NCI-H524 (cell line): ENCODE results near the gene TCP11X2.
"Not testable (repeated sequence)": the region's sequence is repeated elsewhere in the genome, so short reads cannot be mapped to it uniquely, and the experiment has no call there.

Source experiments
- DNase-seq, 2 experiments: peaks; one replicate each; lab custom pipeline; 2025; lab: John Stamatoyannopoulos, UW

TCP11X2 gene

DNA sequence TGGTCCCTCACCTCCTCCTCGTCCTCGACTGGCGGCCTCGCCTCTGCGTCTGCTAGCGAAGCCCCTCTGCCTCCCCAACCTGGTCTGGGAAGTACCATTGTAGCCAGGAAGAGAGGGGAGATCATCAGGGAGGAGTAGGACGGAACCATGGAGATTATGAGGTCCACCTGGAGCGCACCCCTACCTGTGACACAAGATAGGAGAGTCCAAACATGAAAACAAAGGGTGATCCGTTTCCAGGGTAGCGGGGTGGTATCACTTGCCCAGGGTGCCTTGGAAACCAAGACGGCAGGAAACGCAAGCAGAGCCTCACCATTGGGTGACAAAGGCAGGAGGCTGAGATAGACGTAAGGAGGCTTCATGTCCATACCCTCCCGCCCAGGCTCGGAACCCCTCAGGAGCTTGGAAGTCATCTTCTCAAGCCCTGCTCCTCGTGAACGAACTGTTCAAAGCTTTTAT is at the start of gene TCP11X2:
Gene TCP11X2, minus strand, starts transcription at position 51 of the 459 bp plus-strand sequence.
- not testable (repeated sequence) for DNase-seq

- peak; percentile 55 to 69 for DNase-seq
Observed at GRCh38 chrX:102517326-102517725, 45.7 kb upstream of the TCP11X2 start.

DNA sequence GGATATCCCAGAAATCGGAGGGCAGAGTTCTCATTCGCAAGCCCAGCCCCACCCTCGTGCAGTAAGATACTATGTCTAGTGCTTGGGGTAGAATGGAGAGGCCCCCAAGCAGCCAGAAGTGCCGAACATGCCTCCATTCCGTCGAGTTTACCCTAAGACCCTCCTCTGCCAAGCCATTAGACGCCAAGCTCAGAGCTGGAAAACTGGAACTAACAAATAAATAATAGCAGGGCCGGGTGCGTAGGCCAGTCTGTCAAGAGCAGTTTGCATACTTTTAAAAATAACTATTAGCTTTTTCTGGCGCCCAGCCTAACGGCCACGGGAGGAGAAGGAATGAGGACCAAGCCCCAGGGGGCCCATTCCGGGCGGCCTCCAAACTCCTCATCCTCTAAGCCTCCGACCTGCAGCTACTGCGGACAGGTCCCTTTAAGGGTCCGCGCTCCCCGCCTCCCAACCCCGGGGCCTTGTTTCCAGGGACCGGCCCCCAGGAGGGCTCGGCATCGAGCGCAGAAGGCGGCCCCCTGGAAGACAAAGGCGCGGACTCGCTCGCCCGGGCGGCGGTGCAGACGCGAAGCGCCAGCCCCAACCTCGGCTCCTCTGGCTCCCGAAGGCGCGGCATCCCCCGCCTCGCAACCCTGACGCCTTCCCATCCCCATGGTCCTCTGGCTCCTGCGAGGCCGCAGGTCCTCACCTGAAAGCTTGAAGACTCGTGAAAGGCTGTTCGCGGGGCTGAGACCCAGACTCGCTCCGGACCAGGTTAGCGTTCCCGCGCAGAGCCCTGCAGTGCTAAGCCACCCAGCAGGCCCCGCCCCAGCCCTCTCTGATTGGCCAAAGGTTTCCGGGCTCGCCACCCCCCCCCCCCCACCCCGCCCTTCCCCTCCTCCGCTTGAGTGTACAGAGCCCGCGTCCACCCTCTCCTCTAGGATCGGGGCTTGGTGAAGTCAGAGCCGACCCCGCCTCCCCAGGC is 44.6 kb upstream of the TCP11X2 start, which contains the start of gene TMSB15A:
Gene TMSB15A, minus strand, starts transcription at position 765 of the 967 bp plus-strand sequence.
- peak; percentile 65 to 83 for DNase-seq

- no peak for DNase-seq
Observed at GRCh38 chrX:102514536-102514935, 42.9 kb upstream of the TCP11X2 start.

DNA sequence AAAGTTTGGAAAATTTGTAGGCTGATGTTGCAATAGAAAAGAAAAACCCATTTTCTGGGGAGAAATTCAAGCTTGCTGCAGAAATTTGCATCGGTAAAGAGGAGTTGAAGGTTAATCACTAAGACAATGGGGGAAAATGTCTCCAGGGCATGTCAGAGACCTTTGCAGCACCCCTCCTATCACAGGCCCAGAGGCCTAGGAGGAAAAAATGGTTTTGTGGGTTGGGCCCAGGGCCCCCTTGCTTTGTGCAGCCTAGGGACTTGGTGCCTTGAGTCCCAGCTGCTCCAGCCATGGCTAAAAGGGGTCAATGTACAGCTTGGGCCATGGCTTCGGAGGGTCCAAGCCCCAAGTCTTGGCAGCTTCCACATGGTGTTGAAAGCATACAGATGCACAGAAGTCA is 27.1 kb upstream of the TCP11X2 start:
- no peak for DNase-seq

DNA sequence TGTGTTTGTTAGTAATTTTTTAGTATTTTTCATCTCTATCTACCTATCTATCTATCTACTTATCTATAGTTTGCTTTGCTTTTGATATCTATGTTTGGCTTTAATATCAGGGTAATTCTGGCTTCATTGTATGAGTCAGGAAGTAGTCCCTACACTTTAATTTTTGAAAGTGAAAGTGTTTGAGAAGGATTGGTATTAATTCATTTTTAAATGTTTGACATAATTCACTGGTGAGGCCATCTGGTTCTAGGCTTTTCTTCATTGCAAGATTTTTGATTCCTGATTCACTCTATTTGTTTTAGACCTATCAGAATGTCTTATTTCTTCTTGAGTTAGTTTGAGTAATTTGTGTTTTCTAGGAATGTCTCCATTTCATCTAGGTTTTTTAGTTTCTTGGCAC is 20.2 kb upstream of the TCP11X2 start:
- DNase-seq, result no peak

DNA sequence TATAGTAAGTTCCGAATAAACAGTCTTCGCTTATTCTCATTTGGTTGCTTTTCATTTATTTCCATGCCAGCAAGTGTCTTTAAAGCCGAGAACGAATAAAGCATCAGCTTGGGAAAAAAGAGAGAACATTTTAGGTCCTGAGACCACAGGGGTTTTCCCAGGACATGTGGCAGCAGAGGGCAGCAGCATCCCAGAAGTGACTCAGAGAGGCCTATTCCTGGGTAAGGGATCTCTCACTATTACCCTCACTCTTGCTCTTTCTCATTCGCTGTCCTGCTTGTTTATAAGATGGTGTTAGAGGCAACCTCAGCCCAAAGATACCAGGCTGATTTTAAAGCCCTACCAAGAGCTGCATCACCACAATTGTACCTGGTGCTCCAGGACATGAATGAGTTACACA is 7.2 kb upstream of the TCP11X2 start:
- not testable (repeated sequence) for DNase-seq

DNA sequence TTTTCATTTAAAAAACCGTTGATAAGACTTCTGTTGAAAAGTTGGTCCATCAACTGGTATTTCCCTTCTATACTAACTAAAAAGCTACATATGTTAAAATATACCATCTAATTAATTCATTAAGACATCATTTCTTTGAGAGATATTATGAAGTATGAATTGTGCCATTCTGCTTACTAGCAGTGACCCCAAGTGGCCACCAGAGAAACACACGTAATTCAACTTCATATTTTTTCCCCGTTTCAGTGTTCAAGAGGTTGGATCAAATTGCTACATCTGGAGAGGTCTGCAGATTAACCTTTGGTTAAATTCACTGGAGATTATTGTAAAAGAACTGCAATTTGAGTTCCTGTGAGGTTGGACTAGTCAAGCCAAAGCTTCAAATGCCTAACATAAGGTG is 1.4 kb downstream of the TCP11X2 start:
- not testable (repeated sequence) for DNase-seq

GRCh38 chrX:102458615-102459014 is 13.0 kb downstream of the TCP11X2 start:
- not testable (repeated sequence) for DNase-seq

GRCh38 chrX:102439908-102440307 is 31.7 kb downstream of the TCP11X2 start, which contains the start of gene NXF2B:
Gene NXF2B, minus strand, starts transcription at chrX:102440008. Its CDS starts 59,972 bp downstream, at chrX:102380036.
- DNase-seq, result not testable (repeated sequence)

DNA sequence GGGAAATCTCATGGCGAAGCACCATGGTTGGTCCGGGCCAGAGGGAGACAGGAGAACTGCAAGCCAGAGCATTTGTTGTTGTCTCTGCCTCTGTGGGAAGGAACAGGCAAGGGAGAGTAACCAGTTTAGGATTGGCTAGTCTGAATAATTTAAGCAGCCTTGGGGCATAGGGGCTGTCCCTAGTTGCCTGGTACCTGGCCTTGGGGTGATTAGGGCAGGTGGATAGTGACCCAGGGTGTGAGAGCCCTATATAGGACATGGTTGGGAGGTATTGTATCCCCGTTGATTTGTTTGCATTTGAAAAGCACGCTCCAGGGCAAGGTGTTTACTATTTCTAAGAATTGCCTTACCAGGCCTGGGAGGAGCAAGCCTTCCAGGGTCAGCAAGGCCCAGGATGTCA is 57.1 kb downstream of the TCP11X2 start:
- DNase-seq, result not testable (repeated sequence)
